Natural killer cell treated with Interleukin-12 subunit alpha and Interleukin-12 subunit beta and Interleukin-15 and Interleukin-18, amount 100 ng/mL, for 72 hours (primary cell): Measurements from ENCODE around the gene CERK. TPM values are rescaled to one million over a fixed set of nuclear protein-coding genes. Genes with fewer than 3 reads are reported as not detected.
A peak's percentile ranks its signal among the peaks of the same experiment; 100 is the strongest.

Source experiments
- ATAC-seq, 2 donors: fragments of 150-1000 bp; cut with Tn5 transposase in 1 of 2; sonication (Bioruptor Pico), chemical (Tn5 transposase) in 1 of 2; 2 replicates each; pipeline ENCODE4 v1.10.0; 2021
- DNase-seq: peaks from one replicate; pipeline ENCODE4 v3.0.0; 2022; ENCODE audit warnings: low spot score
- H3K27ac Mint-ChIP-seq, 2 donors: 1 replicate in 1 of 2; 2 replicates in 1 of 2; pipeline ENCODE4 v1.8.0; 2022; ENCODE audit warnings: mixed read lengths in 2 of 2, mild to moderate bottlenecking in 1 of 2, moderate library complexity in 1 of 2
- H3K27me3 Mint-ChIP-seq, 2 donors: 1 replicate in 1 of 2; 2 replicates in 1 of 2; pipeline ENCODE4 v1.8.0; 2022; ENCODE audit warnings: mixed read lengths in 2 of 2
- H3K36me3 Mint-ChIP-seq: one replicate; pipeline ENCODE4 v1.8.0; 2022; ENCODE audit warnings: mixed read lengths
- H3K4me1 Mint-ChIP-seq, 2 donors: 1 replicate in 1 of 2; 2 replicates in 1 of 2; pipeline ENCODE4 v1.8.0; 2022; ENCODE audit warnings: low read depth in 2 of 2, mixed read lengths in 2 of 2, mild to moderate bottlenecking in 1 of 2
- H3K4me3 Mint-ChIP-seq: one replicate; pipeline ENCODE4 v1.8.0; 2022; ENCODE audit warnings: mixed read lengths
- H3K9me3 Mint-ChIP-seq: 2 replicates; pipeline ENCODE4 v1.8.0; 2022; ENCODE audit warnings: mixed read lengths
- total RNA-seq, 2 donors: library from RNA; stranded (reverse); gene quantifications; one replicate each; pipeline ENCODE4 v1.2.3, GENCODE V29; 2022

CERK gene
- total RNA-seq, 2 donors from 2014 or later: 38.1 to 55.8 TPM

DNA sequence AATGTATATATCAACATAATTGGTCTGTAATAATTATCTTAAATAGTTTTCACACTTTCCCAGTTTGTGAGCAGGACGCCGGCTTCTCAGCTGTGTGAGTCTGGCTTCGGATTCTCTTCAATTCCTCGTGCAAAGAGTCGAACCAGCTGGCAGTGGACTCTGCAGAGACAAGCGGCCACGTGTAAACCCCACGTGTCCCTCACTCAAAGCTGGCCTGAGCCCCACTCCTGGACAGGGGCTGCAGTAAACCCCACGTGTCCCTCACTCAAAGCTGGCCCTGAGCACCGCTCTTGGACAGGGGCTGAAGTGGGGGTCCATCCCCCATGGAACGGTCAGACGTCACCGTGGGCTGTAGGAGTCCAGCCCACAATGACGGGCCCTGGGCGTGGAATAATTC lies 51.0 kb downstream of the CERK start:
- DNase-seq (no peak), ATAC-seq (no peak)
- Mint-ChIP-seq H3K27ac (no peak overlapping the region), H3K36me3 (no peaks in the 10 kb centered on the region), H3K4me1 (no peaks in the 10 kb centered on the region), H3K4me3 (no peak overlapping the region), H3K27me3 (no peaks in the 10 kb centered on the region), H3K9me3 (no peaks in the 10 kb centered on the region)

DNA sequence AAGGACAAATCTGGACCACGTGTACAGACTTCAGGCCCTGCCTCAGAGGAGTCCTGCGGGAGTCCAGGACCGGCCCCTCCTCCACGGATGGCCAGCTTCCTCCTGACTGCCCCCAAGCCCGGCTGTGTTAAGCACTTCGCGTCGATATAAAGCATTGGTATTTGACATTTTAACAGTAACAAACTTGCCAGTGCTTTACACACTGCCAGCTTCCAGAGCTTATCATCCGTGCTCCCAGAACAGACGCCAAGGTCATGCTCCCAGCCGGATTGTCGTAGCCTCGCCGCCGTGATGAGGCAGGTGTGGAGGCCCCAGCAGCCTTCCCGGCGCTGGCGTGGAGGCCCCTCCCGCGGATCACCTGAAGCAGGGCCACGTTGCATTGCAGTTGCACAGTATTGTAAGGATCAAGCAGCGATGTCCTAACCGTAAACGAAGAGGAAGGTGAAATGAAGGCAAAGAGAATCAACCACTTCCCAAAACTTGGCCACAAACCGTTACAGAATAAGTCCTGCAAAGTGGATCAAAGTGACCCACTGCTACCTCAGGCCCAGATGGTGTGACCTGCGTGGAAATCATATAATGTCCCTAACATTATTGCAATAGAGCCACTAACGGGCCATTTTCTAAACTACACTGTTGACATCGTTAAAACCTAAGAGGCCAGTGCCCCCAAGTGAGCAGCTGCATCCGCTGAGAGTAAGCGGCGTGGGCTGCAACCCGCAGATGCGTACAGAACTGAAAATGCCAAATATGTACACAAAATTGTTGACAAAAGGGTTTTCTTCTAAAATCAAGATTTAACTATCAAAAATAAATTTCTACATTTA lies 51.6 kb downstream of the CERK start:
- Mint-ChIP-seq H3K4me3 (no peak overlapping the region), H3K9me3 (no peaks in the 10 kb centered on the region), H3K27ac (peak overlapping the region in 1 of 2 donors; percentile 51), H3K36me3 (no peaks in the 10 kb centered on the region), H3K27me3 (no peaks in the 10 kb centered on the region), H3K4me1 (no peaks in the 10 kb centered on the region)
- no peak for ATAC-seq
- no peak for DNase-seq

DNA sequence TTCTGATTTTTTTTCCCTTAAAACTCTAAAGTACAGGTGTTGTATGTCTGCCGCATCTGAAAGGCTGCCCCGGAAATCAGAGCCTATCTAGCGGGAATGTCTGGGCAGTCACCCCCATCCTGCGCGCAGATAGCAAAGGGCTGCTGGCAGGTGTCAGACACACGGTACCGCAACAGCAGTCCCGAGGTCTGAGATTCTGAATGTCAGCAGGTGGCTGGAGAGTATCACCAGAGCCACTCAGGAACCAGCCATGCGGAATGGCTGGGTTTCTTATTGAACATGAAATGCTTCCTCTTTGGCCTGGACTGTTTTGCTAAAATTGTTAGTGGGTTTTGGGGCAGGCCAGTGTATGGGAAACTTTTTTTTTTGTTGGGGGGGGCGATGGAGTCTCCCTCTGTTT lies 53.3 kb downstream of the CERK start:
- H3K27me3 Mint-ChIP-seq: no peaks in the 10 kb centered on the region
- no peak overlapping the region for H3K27ac Mint-ChIP-seq
- no peak for DNase-seq

DNA sequence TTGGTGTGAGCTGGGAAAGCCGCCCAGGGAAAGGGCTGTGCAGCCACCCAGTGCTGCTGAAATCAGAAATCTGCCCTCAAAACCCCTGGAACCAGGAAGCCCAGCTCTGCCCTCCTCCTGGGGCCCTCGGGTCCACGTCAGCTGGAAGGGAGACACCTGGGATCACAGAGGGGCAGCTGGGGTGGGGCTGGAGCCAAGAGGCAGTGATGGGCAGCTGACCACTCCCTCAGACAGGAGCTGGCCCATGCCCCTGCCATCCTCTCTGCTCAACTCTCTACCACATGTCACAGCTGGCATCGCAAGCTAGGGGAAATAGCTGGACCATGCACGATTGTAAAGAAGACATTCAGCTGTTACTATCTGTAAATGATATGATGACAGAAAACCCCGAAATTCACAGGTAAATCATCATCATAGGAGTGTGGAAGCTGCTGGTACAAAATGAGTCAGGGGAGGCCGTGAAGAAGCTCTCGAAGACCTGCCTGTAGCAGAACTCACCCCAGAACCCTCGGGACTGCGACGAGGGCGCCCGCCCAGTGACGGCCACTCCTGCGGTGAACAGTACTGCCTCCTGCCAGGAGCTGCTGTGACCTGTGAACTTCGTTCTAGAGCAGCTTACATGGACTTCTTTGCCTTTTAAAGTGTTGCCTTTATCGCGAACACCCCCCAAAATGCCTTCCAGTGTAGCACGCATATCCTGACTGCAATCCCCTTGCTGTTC lies 55.9 kb downstream of the CERK start:
- no peak for DNase-seq
- ATAC-seq: no peak
- Mint-ChIP-seq H3K27me3 (no peaks in the 10 kb centered on the region), H3K27ac (no peak overlapping the region), H3K4me3 (no peak overlapping the region), H3K9me3 (no peaks in the 10 kb centered on the region), H3K4me1 (no peaks in the 10 kb centered on the region), H3K36me3 (no peaks in the 10 kb centered on the region)

More for the DNA sequence above, 53.3 kb downstream of the CERK start:
- Mint-ChIP-seq H3K4me3 (no peak overlapping the region), H3K4me1 (no peaks in the 10 kb centered on the region), H3K36me3 (no peaks in the 10 kb centered on the region), H3K9me3 (no peaks in the 10 kb centered on the region)
- ATAC-seq: no peak

DNA sequence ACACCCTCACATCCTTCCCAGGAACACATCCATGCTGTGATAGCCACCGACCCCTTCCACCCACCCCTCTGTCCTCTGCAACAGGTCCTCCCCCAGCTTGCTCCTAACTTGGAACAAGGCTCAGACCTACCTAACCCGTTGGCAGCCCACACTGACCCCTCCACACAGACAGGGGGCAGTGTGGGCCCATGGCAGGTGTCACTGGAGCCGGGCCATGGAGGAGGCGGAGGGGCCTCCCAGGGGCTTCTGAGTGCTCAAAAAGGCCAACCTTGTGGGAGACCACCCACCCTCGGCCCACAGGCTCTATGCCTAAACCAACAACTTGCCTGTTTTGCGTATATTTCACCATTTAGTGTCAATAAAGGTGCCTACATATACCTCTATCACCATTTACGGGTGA lies 57.0 kb downstream of the CERK start:
- Mint-ChIP-seq H3K36me3 (no peaks in the 10 kb centered on the region), H3K4me1 (no peaks in the 10 kb centered on the region), H3K4me3 (no peak overlapping the region), H3K27ac (no peak overlapping the region), H3K9me3 (no peaks in the 10 kb centered on the region), H3K27me3 (no peaks in the 10 kb centered on the region)
- peak in 1 of 2 donors; percentile 55 for ATAC-seq
- no peak for DNase-seq

DNA sequence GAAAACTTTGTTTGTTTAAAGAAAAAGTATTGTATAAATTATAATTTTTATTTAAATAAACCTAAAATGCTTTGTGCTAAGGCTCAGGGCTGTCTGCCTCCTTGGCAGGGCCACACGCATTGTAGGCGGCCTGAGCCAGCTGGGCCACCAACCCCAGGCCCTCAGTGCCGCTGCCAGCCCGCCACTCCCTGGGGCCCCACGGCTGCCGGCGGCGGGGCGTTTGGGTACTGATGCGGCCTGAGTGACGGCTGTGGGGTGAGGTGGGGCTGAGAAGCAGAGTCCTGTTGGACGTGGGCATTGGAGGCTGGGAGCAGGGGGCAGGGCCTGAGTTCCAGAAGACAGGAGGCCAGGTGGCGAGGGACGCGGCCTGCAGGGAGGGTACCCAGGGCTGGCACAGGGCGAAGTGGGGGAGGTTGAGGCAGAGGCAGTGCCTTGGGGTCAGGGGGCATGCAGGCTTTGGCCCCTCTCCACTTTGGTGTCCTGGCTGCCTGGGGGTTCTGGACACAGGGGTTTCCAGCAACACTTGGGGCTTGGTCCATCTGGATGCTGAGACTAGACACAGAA lies 58.3 kb downstream of the CERK start:
- no peak overlapping the region for H3K27ac Mint-ChIP-seq
- H3K4me3 Mint-ChIP-seq: no peak overlapping the region
- H3K9me3 Mint-ChIP-seq: no peaks in the 10 kb centered on the region
- no peaks in the 10 kb centered on the region for H3K27me3 Mint-ChIP-seq
- no peaks in the 10 kb centered on the region for H3K4me1 Mint-ChIP-seq
- H3K36me3 Mint-ChIP-seq: no peaks in the 10 kb centered on the region
- DNase-seq (no peak), ATAC-seq (no peak)

DNA sequence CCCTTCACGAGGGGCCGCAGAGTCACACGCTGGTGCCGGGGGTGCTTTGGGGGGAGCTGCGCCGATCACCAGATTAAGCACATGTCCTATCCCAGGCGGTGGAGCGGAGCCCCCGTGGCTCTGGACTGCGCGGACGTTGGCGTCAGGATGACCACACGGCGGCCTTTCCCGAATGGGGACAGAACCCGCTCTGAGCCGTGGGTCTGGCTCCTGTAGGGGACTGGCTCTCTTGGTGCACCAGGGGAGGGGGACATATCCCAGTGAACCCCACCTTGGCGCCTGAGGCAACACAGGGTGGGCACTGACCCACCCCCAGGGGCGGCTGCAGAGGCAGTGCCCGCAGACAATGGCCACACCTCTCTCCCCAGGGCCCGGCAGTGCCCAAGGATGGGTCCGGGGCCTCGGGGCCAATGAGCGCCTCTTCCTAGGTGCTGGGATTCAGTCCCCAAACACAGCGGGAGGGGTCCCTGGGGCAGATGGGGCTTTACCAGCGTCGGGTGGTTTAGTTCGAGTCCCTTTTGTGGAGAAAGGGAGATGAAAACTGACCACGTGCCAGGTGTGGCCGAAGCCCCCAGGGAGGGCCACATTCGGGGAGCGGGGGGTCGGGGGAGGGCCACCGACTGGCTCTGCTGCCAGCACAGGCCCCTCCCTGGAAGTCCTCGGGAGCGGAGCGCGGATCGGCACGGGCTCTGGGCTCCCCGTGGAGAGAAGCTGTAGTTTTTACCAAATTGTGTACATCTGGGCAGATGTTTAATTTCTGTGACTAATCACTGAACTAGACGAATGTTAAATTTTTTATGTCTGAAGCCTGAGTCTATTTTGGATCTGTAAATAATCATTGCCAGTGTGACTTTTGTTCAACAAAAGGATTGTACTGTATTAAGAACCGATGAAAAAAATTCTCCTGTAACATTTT lies 59.0 kb downstream of the CERK start:
- Mint-ChIP-seq H3K4me3 (no peak overlapping the region), H3K27ac (no peak overlapping the region), H3K9me3 (no peaks in the 10 kb centered on the region), H3K27me3 (no peaks in the 10 kb centered on the region), H3K4me1 (peaks cover 3 to 4% of the 10 kb centered on the region in 2 donors), H3K36me3 (no peaks in the 10 kb centered on the region)
- no peak for ATAC-seq
- no peak for DNase-seq

DNA sequence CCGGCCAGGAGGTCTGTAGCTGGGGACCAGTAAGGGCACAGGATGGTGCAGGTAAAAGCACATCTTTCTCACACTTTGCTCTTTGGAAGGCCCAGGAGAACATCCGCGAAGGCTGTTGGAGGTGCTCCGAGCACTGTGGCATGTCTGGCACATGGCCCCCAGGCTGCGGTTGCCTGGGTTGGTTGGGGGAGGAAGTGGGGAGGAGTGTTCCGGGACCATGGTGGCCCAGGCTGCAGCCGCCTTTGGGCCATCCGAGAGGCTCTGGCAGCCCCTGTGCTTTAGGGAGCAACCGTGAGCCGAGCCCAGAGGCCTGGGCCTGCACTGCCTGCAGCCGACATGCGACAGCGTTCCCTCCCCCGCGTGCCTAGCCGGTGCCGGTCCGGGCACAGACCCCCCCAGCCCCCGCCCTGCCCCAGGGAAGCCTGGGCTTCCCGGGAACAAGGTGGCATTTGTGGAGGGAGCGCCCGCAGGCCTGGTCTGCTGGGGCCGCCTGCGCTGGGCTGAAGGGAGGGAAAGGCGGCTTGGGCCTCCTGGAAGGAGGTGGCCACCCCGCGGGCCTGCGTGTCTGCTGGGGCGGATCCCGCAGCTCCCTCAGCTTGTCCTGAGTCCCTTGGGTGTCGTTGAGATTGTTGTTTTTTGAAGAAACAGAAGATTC lies 59.9 kb downstream of the CERK start:
- Mint-ChIP-seq H3K27me3 (no peaks in the 10 kb centered on the region), H3K4me3 (no peak overlapping the region), H3K4me1 (peaks cover 3 to 4% of the 10 kb centered on the region in 2 donors), H3K36me3 (no peaks in the 10 kb centered on the region), H3K9me3 (no peaks in the 10 kb centered on the region), H3K27ac (no peak overlapping the region)
- no peak for ATAC-seq
- DNase-seq: no peak

DNA sequence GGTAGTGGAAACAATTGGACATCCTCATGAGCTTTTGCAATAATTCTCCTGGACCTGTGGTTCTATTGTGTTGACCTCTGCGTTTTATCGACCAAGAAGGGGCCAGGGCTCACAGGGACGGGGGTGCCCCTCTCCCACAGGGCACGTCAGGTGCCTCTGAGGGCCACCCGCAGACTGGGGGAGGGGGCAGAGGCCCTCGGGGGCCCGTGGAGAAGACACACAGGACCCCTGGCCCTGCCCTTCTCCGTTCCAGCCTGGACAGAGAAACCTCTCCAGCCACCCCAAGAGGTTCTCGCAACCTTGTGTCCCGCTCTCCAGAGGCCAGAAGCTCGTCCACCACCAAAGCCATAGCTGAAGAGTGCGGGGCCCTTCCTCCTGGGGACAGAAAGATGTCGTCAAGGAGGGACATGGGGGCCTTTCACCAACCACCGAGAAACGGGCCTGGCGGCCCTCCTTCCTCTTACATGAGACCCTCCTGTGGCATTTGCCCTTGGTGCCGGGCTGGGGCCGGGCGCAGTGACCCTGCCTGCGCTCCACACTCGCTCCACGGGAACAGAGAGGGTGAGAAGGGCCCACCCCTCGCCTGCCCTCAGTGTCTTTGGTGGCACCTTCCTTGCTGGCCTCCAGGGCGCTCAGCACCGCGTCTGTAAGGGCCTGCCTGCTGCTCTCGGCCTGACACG lies 60.6 kb downstream of the CERK start:
- Mint-ChIP-seq H3K4me3 (no peak overlapping the region), H3K9me3 (no peaks in the 10 kb centered on the region), H3K27me3 (no peaks in the 10 kb centered on the region), H3K4me1 (peaks cover 3 to 4% of the 10 kb centered on the region in 2 donors), H3K36me3 (no peaks in the 10 kb centered on the region), H3K27ac (no peak overlapping the region)
- ATAC-seq: no peak
- no peak for DNase-seq

DNA sequence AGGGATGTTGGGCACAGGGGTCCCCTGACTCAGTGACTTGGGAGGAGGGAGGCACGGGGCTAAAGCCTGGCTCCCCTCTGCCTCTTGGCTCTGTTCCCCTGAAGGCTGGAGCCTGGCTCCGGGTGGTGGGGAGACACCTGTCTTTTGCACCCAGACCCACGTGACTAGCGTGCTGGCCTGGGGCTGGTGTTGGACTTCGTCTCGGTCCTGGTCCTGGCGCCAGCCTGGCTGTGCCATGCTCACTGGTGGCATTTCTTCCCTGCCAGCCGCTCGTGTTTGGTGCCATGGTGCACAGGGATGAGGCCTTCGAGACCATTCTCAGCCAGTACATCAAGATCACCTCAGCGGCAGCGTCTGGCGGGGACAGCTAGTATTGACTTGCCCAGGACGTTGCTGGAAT lies 61.2 kb downstream of the CERK start:
- no peaks in the 10 kb centered on the region for H3K36me3 Mint-ChIP-seq
- peaks cover 3 to 4% of the 10 kb centered on the region in 2 donors for H3K4me1 Mint-ChIP-seq
- no peak overlapping the region for H3K4me3 Mint-ChIP-seq
- ATAC-seq (no peak), DNase-seq (no peak)
- no peak overlapping the region for H3K27ac Mint-ChIP-seq
- H3K9me3 Mint-ChIP-seq: no peaks in the 10 kb centered on the region
- H3K27me3 Mint-ChIP-seq: no peaks in the 10 kb centered on the region

DNA sequence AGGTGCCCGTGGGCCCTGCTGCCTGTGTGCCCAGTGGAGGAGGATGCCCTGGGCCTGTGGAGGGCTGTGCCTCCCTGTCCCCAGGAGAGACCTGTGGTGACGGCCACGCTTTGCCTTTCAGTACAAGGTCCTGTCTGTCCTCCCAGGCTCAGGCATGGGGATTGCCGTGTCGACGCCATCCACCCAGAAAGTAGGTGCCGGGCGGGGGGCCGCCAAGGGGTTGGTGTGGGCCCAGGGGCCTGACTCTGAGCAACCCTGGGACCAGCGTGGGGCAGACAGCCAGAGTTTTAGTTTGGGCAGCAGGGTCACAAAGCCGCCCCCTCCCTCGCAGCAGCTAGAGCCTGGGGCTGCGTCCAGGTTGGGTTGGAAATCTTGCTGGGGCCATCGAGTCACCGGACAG lies 61.6 kb downstream of the CERK start:
- Mint-ChIP-seq H3K4me1 (peaks cover 3 to 4% of the 10 kb centered on the region in 2 donors), H3K9me3 (no peaks in the 10 kb centered on the region), H3K4me3 (no peak overlapping the region), H3K36me3 (no peaks in the 10 kb centered on the region), H3K27ac (no peak overlapping the region), H3K27me3 (no peaks in the 10 kb centered on the region)
- no peak for ATAC-seq
- no peak for DNase-seq

DNA sequence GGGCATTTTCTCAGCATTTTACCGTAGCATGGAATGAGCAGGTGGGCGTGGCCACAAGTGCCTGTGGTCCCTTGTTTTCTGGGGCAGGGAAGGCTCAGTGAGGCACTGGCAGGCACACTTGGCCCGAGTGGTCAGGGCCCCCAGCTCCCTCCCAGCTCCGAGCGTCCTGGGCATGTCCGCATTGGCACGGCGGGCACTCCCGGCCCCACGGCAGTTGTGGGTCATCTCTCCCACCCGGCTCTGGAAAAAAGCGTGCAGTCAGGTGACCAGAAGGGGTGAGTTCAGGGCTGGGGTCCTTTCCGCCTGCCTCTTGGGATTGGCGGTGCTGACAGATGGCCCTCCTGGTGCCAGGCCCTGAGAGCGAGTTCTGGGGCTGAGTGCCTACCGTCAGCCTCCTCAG lies 62.1 kb downstream of the CERK start:
- no peak for ATAC-seq
- Mint-ChIP-seq H3K27ac (no peak overlapping the region), H3K9me3 (no peaks in the 10 kb centered on the region), H3K4me1 (peaks cover 3 to 4% of the 10 kb centered on the region in 2 donors), H3K4me3 (no peak overlapping the region), H3K36me3 (no peaks in the 10 kb centered on the region), H3K27me3 (no peaks in the 10 kb centered on the region)
- no peak for DNase-seq

DNA sequence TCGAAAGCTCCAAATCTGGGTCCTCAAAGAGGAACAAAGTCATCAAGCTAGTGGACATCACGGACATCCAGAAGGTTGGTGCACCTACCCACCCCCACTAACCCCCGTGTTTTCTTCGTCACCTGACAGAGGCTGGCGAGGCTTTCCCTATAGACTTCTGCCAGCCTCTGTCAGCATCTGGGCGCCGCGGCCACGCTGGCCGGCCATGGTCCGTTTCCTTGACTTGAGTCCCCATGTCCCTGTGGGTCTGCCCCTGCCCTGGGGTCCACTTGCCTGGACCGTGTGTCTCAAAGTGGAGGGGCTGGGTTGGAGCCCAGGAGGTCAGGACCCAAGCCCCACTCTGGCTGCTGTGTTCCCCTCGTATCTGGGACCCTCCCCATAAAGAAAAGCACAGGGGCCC lies 62.6 kb downstream of the CERK start:
- ATAC-seq: no peak
- Mint-ChIP-seq H3K27ac (no peak overlapping the region), H3K9me3 (no peaks in the 10 kb centered on the region), H3K27me3 (no peaks in the 10 kb centered on the region), H3K4me3 (no peak overlapping the region), H3K36me3 (no peaks in the 10 kb centered on the region), H3K4me1 (peaks cover 3 to 4% of the 10 kb centered on the region in 2 donors)
- no peak for DNase-seq
